ENCODE results near the gene NOC2L.

GRCh38 chr1:920010-920409 lies 39.0 kb downstream of the NOC2L start:
- TF ChIP-seq, protein P1, sequence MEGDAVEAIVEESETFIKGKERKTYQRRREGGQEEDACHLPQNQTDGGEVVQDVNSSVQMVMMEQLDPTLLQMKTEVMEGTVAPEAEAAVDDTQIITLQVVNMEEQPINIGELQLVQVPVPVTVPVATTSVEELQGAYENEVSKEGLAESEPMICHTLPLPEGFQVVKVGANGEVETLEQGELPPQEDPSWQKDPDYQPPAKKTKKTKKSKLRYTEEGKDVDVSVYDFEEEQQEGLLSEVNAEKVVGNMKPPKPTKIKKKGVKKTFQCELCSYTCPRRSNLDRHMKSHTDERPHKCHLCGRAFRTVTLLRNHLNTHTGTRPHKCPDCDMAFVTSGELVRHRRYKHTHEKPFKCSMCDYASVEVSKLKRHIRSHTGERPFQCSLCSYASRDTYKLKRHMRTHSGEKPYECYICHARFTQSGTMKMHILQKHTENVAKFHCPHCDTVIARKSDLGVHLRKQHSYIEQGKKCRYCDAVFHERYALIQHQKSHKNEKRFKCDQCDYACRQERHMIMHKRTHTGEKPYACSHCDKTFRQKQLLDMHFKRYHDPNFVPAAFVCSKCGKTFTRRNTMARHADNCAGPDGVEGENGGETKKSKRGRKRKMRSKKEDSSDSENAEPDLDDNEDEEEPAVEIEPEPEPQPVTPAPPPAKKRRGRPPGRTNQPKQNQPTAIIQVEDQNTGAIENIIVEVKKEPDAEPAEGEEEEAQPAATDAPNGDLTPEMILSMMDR (IDR thresholded peaks at IDR 0.05): no peak
- TF ChIP-seq POLR2A (IDR thresholded peaks at IDR 0.05): no peak
